Osteoblast (primary cell): ENCODE results near the gene CACNA1H. TPM values are rescaled to one million over a fixed set of nuclear protein-coding genes. Genes with fewer than 3 reads are reported as not detected.

Experiments used
- DNase-seq: peaks from one replicate; pipeline ENCODE4 v3.0.0; 2011; ENCODE audit warnings: low spot score, mixed read lengths; ENCODE audit not compliant: insufficient read length; ENCODE audit errors: missing footprints
- H2AFZ ChIP-seq: 2 replicates; pipeline ENCODE4 v1.6.0; 2011; ENCODE audit warnings: mild to moderate bottlenecking, low read length
- H3K27ac ChIP-seq: 2 replicates; pipeline ENCODE4 v1.5.1; 2011; ENCODE audit warnings: mild to moderate bottlenecking, low read depth, low read length, moderate library complexity
- H3K27me3 ChIP-seq: 2 replicates; pipeline ENCODE4 v1.6.0; 2012; ENCODE audit warnings: mild to moderate bottlenecking, control low read depth, inconsistent platforms, low read length, moderate library complexity; ENCODE audit not compliant: insufficient read depth
- H3K36me3 ChIP-seq: 2 replicates; pipeline ENCODE4 v1.5.1; 2011; ENCODE audit warnings: mild to moderate bottlenecking, low read length, control low read depth, moderate library complexity; ENCODE audit not compliant: insufficient read depth
- H3K4me1 ChIP-seq: 2 replicates; pipeline ENCODE4 v1.5.1; 2011; ENCODE audit warnings: mild to moderate bottlenecking, low read length, control low read depth, moderate library complexity; ENCODE audit not compliant: insufficient read depth
- H3K4me2 ChIP-seq: 2 replicates; pipeline ENCODE4 v1.6.0; 2011; ENCODE audit warnings: mild to moderate bottlenecking, low read length; ENCODE audit not compliant: insufficient read depth
- H3K4me3 ChIP-seq: fragments of 200-600 bp; sonication (generic); 3 replicates; pipeline ENCODE4 v1.5.1; 2012; ENCODE audit warnings: mild to moderate bottlenecking, low read length, inconsistent platforms; ENCODE audit not compliant: insufficient read depth
- H3K79me2 ChIP-seq: 2 replicates; pipeline ENCODE4 v1.6.0; 2012; ENCODE audit warnings: mild to moderate bottlenecking, low read length, control low read depth, inconsistent platforms; ENCODE audit not compliant: insufficient read depth
- H3K9me3 ChIP-seq: 2 replicates; pipeline ENCODE4 v1.5.1; 2011; ENCODE audit warnings: low read depth, low read length, control low read depth
- H4K20me1 ChIP-seq: 2 replicates; pipeline ENCODE4 v1.6.0; 2012; ENCODE audit warnings: mild to moderate bottlenecking, low read length, control low read depth; ENCODE audit not compliant: insufficient read depth
- CTCF ChIP-seq: IDR thresholded peaks from 2 replicates; pipeline ENCODE4 v1.5.1; 2011; ENCODE audit warnings: mild to moderate bottlenecking, low read depth, low read length, moderate library complexity; ENCODE audit errors: extremely low read depth
- total RNA-seq: library from RNA; depleted of rRNA; stranded (reverse); fragments of >200 nt; gene quantifications from 2 replicates; pipeline ENCODE4 v1.2.3, GENCODE V29; 2012

CACNA1H gene
- total RNA-seq, 1 donor = under 0.01 TPM

DNA sequence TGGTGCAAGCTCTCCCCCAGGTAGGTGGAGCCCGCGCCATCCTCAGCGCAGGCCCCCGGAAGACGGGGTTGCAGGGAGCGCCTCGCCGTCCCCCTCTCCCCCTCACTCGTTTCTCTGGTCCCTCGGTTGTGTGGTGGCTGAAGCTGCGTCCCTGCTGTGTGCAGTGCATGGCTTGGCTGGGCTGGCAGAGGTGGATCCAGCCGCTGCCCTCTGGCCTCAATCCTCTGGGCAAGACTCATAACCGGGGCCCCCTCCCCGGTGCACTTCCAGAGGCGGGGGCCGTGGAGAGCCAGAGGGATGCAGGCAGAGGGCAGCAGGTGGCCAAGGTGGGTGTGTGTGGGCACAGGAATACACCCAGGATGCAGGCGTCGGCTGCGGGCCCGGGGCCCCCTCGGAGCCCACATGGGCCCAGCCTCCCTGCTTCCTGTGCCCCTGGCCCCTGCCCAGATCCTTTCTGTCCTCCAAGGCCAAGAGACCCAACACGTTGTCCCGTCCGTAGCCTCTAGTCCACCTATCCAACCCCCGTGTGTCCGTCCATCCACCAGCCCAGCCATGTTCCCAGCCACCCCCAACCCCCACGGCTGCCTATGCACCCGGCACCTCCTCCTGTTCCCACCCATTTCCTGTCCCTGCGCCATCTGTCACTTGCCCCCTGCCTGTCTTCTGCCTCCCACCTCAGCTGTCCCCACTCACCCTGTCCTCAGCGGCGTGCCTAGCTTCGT, 62.8 kb downstream of the CACNA1H start:
- no peak for DNase-seq
- H4K20me1 ChIP-seq = no peaks in the 10 kb centered on the region
- TF ChIP-seq CTCF = no peak
- no peak overlapping the region for H2AFZ ChIP-seq
- no peaks in the 10 kb centered on the region for H3K9me3 ChIP-seq
- no peaks in the 10 kb centered on the region for H3K36me3 ChIP-seq
- H3K4me3 ChIP-seq = no peak overlapping the region
- H3K27ac ChIP-seq = no peak overlapping the region
- no peaks in the 10 kb centered on the region for H3K4me1 ChIP-seq
- no peaks in the 10 kb centered on the region for H3K79me2 ChIP-seq
- no peaks in the 10 kb centered on the region for H3K27me3 ChIP-seq
- H3K4me2 ChIP-seq = no peak overlapping the region

GRCh38 chr16:1216296-1216619, 63.4 kb downstream of the CACNA1H start:
- no peaks in the 10 kb centered on the region for H3K4me1 ChIP-seq
- H3K79me2 ChIP-seq = no peaks in the 10 kb centered on the region
- no peak overlapping the region for H2AFZ ChIP-seq
- H3K27me3 ChIP-seq = no peaks in the 10 kb centered on the region
- no peaks in the 10 kb centered on the region for H3K9me3 ChIP-seq
- H3K27ac ChIP-seq = no peak overlapping the region
- no peak for TF ChIP-seq CTCF
- H4K20me1 ChIP-seq = no peaks in the 10 kb centered on the region
- DNase-seq = no peak
- no peaks in the 10 kb centered on the region for H3K36me3 ChIP-seq
- no peak overlapping the region for H3K4me3 ChIP-seq
- H3K4me2 ChIP-seq = no peak overlapping the region

- Histone ChIP-seq H3K4me1 (no peaks in the 10 kb centered on the region), H3K4me2 (no peak overlapping the region), H3K9me3 (no peaks in the 10 kb centered on the region), H3K36me3 (no peaks in the 10 kb centered on the region), H2AFZ (no peak overlapping the region), H3K27me3 (no peaks in the 10 kb centered on the region), H3K27ac (no peak overlapping the region), H3K79me2 (no peaks in the 10 kb centered on the region), H4K20me1 (no peaks in the 10 kb centered on the region), H3K4me3 (no peak overlapping the region)
- no peak for TF ChIP-seq CTCF
- DNase-seq = no peak
These were observed 63.9 kb downstream of the CACNA1H start for GRCh38 chr16:1216681-1217400.

- H3K4me3 ChIP-seq = no peak overlapping the region
- H4K20me1 ChIP-seq = no peaks in the 10 kb centered on the region
- no peaks in the 10 kb centered on the region for H3K36me3 ChIP-seq
- H3K27me3 ChIP-seq = no peaks in the 10 kb centered on the region
- H3K4me1 ChIP-seq = no peaks in the 10 kb centered on the region
- no peaks in the 10 kb centered on the region for H3K9me3 ChIP-seq
- H3K4me2 ChIP-seq = no peak overlapping the region
- H3K79me2 ChIP-seq = no peaks in the 10 kb centered on the region
- no peak for TF ChIP-seq CTCF
- H2AFZ ChIP-seq = no peak overlapping the region
- DNase-seq = no peak
- H3K27ac ChIP-seq = no peak overlapping the region
These were observed 64.6 kb downstream of the CACNA1H start for GRCh38 chr16:1217526-1217925.
